Fibroblast of villous mesenchyme (primary cell): Measurements from ENCODE around the gene GLRB. TPM values are rescaled to one million over a fixed set of nuclear protein-coding genes. Genes with fewer than 3 reads are reported as not detected.
"Not testable (repeated sequence)": the region's sequence is repeated elsewhere in the genome, so short reads cannot be mapped to it uniquely, and the experiment has no call there.

Source experiments
- DNase-seq: peaks from one replicate; pipeline ENCODE4 v3.0.0-alpha.2; 2010; ENCODE audit warnings: low read depth
- H3K4me3 ChIP-seq: 2 replicates; pipeline ENCODE4 v1.5.1; 2011; ENCODE audit warnings: low read depth, mild to moderate bottlenecking, low read length
- total RNA-seq: library from RNA; depleted of rRNA; stranded (reverse); fragments of >200 nt; gene quantifications from 2 replicates; pipeline ENCODE4 v1.2.3, GENCODE V29; 2012
- TF ChIP-seq, protein P1 (sequence below): IDR thresholded peaks from 2 replicates; pipeline ENCODE4 v1.5.1; 2012; ENCODE audit warnings: low read depth, mild to moderate bottlenecking, low read length; ENCODE audit not compliant: insufficient read depth

GLRB gene
- total RNA-seq, 1 donor, result 16.4 TPM

- TF ChIP-seq, protein P1, sequence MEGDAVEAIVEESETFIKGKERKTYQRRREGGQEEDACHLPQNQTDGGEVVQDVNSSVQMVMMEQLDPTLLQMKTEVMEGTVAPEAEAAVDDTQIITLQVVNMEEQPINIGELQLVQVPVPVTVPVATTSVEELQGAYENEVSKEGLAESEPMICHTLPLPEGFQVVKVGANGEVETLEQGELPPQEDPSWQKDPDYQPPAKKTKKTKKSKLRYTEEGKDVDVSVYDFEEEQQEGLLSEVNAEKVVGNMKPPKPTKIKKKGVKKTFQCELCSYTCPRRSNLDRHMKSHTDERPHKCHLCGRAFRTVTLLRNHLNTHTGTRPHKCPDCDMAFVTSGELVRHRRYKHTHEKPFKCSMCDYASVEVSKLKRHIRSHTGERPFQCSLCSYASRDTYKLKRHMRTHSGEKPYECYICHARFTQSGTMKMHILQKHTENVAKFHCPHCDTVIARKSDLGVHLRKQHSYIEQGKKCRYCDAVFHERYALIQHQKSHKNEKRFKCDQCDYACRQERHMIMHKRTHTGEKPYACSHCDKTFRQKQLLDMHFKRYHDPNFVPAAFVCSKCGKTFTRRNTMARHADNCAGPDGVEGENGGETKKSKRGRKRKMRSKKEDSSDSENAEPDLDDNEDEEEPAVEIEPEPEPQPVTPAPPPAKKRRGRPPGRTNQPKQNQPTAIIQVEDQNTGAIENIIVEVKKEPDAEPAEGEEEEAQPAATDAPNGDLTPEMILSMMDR, result no peak
- H3K4me3 ChIP-seq, result no peak overlapping the region
- no peak for DNase-seq
These were observed 25.4 kb upstream of the GLRB start for GRCh38 chr4:157050561-157050960.

GRCh38 chr4:157052429-157053040 lies 23.4 kb upstream of the GLRB start:
- no peak overlapping the region for H3K4me3 ChIP-seq
- no peak for DNase-seq
- TF ChIP-seq, protein P1, result no peak

DNA sequence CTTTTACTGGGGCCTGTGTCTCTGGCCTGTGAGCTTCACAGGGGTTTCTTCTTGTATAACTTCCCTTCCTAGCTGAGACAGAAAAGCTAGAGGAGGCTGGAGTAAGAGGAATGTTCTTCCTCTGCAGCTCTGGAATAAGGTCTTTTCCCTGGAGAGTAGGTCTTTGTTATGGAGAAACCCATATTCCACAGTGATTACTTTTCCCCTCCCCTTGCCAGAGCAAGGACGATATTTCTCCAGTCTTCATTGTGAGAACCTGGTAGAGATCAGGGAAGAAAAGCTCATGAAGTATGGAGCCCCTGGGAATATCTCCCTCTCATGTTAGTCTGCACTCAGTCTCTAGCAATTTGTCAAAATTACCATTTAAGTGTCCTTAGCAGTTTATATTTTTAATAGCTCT lies 18.7 kb upstream of the GLRB start:
- no peak overlapping the region for H3K4me3 ChIP-seq
- DNase-seq, result no peak
- TF ChIP-seq, protein P1, result no peak

DNA sequence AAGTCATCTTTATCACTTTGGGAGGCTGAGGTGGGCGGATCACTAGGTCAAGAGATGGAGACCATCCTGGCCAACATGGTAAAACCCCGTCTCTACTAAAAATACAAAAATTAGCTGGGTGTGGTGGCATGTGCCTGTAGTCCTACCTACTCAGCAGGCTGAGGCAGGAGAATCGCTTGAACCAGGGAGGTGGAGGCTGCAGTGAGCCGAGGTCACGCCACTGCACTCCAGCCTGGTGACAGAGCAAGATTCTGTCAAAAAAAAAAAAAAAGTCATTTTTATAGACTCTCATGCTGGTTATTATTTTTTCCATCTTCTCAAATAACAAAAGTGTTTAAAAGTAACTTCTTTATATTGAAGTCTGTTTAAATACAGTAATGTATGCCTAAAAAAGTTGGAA lies 17.1 kb upstream of the GLRB start:
- not testable (repeated sequence) for DNase-seq, H3K4me3 ChIP-seq

DNA sequence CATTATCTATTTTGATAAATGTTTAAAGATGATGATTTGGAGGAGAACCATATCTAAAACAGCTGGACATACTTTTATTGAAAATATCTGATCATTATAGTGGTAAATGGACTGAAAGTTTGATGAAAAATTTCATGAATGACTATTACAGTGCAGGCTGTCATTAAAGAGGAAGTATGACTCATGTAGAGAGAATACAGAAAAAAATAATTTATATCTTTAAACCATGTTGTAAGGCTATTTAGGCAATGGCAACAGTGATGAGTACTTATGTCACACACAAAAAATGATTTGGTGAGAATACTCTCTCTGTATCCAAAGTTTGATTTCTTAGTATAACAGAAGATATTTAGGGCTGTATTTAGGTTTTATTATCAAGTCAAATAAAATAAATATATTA lies 3.9 kb upstream of the GLRB start:
- TF ChIP-seq, protein P1, result no peak
- no peak overlapping the region for H3K4me3 ChIP-seq
- DNase-seq, result peak; percentile 12

- DNase-seq, result no peak
- TF ChIP-seq, protein P1, result no peak
- H3K4me3 ChIP-seq, result peak overlapping the region; percentile 77
These were observed 549 bp upstream of the GLRB start for GRCh38 chr4:157075401-157075800.

GRCh38 chr4:157076578-157076947 lies 613 bp downstream of the GLRB start:
- H3K4me3 ChIP-seq, result peak overlapping the region; percentile 77
- TF ChIP-seq, protein P1, result no peak
- no peak for DNase-seq
